Stimulated activated naive CD8-positive, alpha-beta T cell treated with anti-CD3 and anti-CD28 coated beads, Interleukin-15, amount 100 ng/mL, for 72 hours (primary cell): Measurements from ENCODE around the gene PDS5B.
A peak's percentile ranks its signal among the peaks of the same experiment; 100 is the strongest.
"Not testable (repeated sequence)": the region's sequence is repeated elsewhere in the genome, so short reads cannot be mapped to it uniquely, and the experiment has no call there.

Experiments
- ATAC-seq: fragments of 150-1000 bp; cut with Tn5 transposase; 2 replicates; pipeline ENCODE4 v1.10.0; 2021; ENCODE audit warnings: mild to moderate bottlenecking, moderate library complexity
- DNase-seq, 2 donors: peaks; one replicate each; pipeline ENCODE4 v3.0.0; 2021 to 2022
- H3K27ac Mint-ChIP-seq, 2 donors: one replicate each; pipeline ENCODE4 v1.8.0; 2022; ENCODE audit warnings: mild to moderate bottlenecking in 2 of 2, mixed read lengths in 2 of 2, moderate library complexity in 2 of 2
- H3K27me3 Mint-ChIP-seq: one replicate; pipeline ENCODE4 v1.8.0; 2022; ENCODE audit warnings: mixed read lengths
- H3K4me1 Mint-ChIP-seq: one replicate; pipeline ENCODE4 v1.8.0; 2022; ENCODE audit warnings: mild to moderate bottlenecking, mixed read lengths
- H3K4me3 Mint-ChIP-seq, 2 donors: one replicate each; pipeline ENCODE4 v1.8.0; 2022; ENCODE audit warnings: mild to moderate bottlenecking in 2 of 2, mixed read lengths in 2 of 2, moderate library complexity in 1 of 2
- H3K9me3 Mint-ChIP-seq, 2 donors: one replicate each; pipeline ENCODE4 v1.8.0; 2022; ENCODE audit warnings: mixed read lengths in 2 of 2

The PDS5B gene

DNA sequence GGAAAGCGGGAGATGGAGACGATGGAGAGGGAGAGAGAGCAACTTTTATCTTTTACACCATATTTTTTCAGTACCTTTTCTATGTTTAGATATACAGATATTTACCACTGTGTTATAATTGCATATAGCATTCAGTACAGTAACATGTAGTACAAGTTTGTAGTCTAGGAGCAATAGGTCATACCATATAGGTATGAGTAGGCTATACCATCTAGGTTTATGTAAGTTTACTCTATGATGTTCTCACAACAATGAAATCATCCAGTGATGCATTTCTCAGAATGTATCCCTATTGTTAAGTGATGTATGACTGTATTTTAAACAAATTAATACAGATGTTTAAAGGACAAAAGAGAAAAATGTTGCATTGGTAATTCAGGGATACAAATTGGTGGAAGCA is 136.1 kb downstream of the PDS5B start:
- peaks cover 11% of the 10 kb centered on the region for H3K4me1 Mint-ChIP-seq
- peak overlapping the region in 1 of 2 donors; percentile 23 for H3K27ac Mint-ChIP-seq
- no peaks in the 10 kb centered on the region for H3K27me3 Mint-ChIP-seq
- no peak for ATAC-seq
- DNase-seq, result no peak
- H3K9me3 Mint-ChIP-seq, result peaks cover 0 to 6% of the 10 kb centered on the region in 2 donors
- H3K4me3 Mint-ChIP-seq, result no peak overlapping the region

DNA sequence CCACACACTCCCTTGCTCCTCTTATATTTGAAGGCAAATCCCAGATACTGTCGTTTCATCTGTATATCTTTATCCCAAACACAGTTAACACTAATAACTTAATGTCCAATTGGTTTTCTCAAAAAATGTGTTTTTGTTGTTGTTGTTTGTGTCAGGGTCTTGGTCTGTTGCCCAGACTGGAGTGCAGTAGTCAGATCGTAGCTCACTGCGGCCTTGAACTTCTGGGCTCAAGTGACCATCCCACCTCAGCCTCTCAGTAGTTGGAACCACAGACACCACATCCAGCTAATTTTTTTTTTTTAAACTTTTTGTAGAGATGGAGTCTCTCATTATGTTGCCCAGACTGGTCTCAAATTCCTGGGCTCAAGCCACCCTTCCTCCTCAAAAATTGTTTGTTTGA is 137.7 kb downstream of the PDS5B start:
- H3K27ac Mint-ChIP-seq, result no peak overlapping the region
- DNase-seq (no peak), ATAC-seq (no peak)
- H3K27me3 Mint-ChIP-seq, result no peaks in the 10 kb centered on the region
- peaks cover 11% of the 10 kb centered on the region for H3K4me1 Mint-ChIP-seq
- no peak overlapping the region for H3K4me3 Mint-ChIP-seq
- peaks cover 0 to 6% of the 10 kb centered on the region in 2 donors for H3K9me3 Mint-ChIP-seq

DNA sequence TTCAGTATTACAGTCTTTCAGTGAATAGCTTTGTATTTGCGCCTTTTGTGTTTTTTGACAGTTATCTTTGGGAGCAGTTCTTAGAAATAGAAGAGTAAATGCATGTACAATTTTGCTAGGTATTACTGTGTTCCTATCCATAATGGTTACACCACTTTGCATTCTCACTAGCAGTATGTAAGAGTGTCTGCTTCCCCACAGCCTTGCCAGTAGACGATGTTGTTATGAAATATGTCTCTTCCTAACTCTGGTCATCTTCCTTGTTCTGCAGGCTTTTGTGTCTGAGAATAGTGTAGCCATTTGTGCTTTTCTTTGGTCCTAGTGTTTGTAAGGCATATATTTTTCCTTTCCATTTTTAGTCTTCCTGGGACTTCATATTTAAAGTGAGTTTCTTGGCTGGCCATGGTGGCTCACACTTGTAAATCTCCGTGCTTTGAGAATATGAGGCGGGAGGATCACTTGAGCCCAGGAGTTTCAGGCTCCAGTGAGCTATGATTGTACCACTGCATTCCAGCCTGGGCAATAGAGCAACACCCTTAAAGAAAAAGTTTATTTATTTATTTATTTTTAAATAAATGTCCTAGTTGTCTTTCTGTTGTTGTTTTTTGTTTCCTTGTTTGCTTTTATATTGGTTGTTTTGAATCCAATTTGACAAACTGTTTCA is 140.3 kb downstream of the PDS5B start:
- Mint-ChIP-seq H3K4me3 (no peak overlapping the region), H3K9me3 (peaks cover 12 to 18% of the 10 kb centered on the region in 2 donors), H3K4me1 (peaks cover 27% of the 10 kb centered on the region), H3K27ac (no peak overlapping the region), H3K27me3 (no peaks in the 10 kb centered on the region)
- DNase-seq, result no peak
- no peak for ATAC-seq

DNA sequence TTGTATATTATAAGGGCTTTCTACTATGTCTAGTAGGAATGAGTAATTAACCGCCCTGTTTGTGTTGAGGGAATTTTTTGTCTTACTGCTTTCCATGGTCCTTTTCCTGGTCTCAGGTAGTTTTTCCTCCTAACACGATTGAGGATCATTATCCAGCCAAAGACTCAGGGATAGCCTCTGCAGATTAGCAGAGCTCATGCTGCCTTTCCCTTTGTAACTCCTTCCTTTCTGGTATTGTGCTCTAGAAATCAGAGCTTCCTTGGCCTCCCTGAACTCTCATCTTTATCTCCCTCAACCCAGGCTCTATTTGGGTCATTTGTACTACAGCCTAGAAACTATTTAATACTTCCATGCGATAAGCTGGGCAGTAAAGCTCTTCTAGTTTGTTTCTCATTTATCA is 142.1 kb downstream of the PDS5B start:
- no peak overlapping the region for H3K4me3 Mint-ChIP-seq
- no peak for DNase-seq
- no peak overlapping the region for H3K27ac Mint-ChIP-seq
- H3K4me1 Mint-ChIP-seq, result peaks cover 31% of the 10 kb centered on the region
- H3K27me3 Mint-ChIP-seq, result no peaks in the 10 kb centered on the region
- H3K9me3 Mint-ChIP-seq, result peaks cover 12 to 14% of the 10 kb centered on the region in 2 donors
- no peak for ATAC-seq

DNA sequence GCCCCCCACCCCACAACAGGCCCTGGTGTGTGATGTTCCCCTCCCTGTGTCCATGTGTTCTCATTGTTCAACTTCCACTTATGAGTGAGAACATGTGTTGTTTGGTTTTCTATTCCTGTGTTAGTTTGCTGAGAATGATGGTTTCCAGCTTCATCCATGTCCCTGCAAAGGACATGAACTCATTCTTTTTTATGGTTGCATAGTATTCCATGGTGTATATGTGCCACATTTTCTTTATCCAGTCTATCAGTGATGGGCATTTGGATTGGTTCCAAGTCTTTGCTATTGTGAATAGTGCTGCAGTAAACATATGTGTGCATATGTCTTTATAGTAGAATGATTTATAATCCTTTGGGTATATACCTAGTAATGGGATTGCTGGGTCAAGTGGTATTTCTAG is 142.8 kb downstream of the PDS5B start:
- peaks cover 36% of the 10 kb centered on the region for H3K4me1 Mint-ChIP-seq
- peaks cover 12 to 14% of the 10 kb centered on the region in 2 donors for H3K9me3 Mint-ChIP-seq
- H3K27ac Mint-ChIP-seq, ATAC-seq, DNase-seq, H3K27me3 Mint-ChIP-seq, H3K4me3 Mint-ChIP-seq: not testable (repeated sequence)

DNA sequence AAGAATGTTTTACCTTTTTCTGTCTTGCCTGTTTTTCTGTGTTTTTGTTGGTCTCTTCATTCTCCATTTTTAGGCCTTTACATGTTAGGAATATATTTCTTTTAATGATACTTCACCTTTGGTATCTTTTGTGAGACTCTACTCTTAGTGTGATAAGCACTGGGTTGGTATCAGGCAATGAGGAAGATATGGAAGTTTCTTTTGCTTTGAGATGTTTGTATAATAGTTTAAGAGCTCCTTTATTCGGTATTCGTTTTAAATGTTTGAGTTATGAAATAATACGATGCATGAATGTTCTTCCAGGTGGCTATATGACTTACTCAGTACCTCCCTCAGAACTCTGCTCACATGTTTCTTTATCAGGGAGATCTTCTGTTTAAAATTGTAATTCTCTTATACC is 144.8 kb downstream of the PDS5B start:
- no peaks in the 10 kb centered on the region for H3K27me3 Mint-ChIP-seq

DNA sequence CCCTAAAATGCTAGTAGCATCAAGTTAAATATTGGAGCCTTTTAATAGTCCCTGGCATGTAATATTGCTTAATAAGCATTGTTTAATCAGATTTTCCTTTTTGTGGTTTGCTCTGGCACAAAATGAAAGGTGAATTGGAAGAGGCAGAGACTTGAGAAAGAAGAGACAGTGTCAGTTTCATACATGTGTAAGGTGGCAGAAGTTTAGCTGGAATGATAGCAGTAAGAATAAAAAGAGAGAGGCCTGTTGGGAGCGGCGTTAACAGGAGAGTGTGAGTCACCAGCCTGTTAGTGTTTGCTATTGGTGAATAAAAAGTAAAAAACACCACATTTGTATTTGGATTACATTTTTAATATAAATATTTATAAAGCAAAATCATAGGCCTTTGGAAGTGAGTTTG is 145.3 kb downstream of the PDS5B start:
- H3K4me3 Mint-ChIP-seq, result peak overlapping the region in 1 of 2 donors; percentile 4
- ATAC-seq, result peak; percentile 54

More for the DNA sequence above, 144.8 kb downstream of the PDS5B start:
- peaks cover 12 to 14% of the 10 kb centered on the region in 2 donors for H3K9me3 Mint-ChIP-seq
- H3K4me3 Mint-ChIP-seq, result no peak overlapping the region
- DNase-seq, result no peak
- H3K27ac Mint-ChIP-seq, result no peak overlapping the region
- no peak for ATAC-seq
- H3K4me1 Mint-ChIP-seq, result peaks cover 52% of the 10 kb centered on the region

DNA sequence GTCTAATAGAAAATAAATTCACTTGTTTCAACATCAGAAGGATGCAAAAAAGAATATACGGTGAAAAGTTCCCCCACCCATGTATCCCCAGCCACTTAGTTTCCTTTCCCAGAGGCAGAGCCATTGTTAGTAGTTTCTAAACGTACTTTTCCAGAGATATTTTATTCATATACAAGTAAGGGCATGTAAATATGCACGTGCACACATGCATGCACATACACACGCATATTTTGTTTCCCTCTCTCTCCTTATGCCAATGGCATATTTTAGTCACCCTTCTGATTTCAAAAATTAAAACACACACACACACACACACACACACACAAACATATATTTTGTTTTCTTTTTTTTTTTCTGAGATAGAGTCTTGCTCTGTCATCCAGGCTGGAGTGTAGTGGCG is 147.4 kb downstream of the PDS5B start:
- Mint-ChIP-seq H3K27ac (no peak overlapping the region), H3K4me1 (peaks cover 75% of the 10 kb centered on the region)

More for the DNA sequence above, 145.3 kb downstream of the PDS5B start:
- Mint-ChIP-seq H3K27ac (peak overlapping the region in 1 of 2 donors; percentile 2), H3K27me3 (no peaks in the 10 kb centered on the region), H3K9me3 (peaks cover 12 to 14% of the 10 kb centered on the region in 2 donors), H3K4me1 (peaks cover 57% of the 10 kb centered on the region)
- DNase-seq, result no peak

DNA sequence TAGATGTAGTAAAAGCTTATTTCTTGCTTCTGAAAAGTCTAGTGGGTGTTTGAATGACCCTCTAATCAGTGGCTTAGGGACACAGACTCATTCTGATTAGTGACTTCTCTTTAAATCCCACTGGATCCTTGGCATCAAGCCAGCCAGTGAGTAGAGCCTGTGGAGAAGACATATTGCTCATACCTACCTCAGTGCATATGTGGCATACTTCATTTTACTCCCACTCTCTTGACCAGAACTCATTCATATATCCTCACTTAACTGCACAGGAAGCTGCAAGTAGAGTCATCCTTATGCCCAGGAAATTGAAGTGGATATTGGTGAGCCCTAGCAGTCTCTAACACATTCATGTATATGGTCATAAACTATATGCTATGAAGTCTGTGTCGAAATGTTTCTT is 148.3 kb downstream of the PDS5B start:
- H3K27ac Mint-ChIP-seq, result no peak overlapping the region
- no peak for DNase-seq

More for the DNA sequence above, 147.4 kb downstream of the PDS5B start:
- DNase-seq, result no peak
- Mint-ChIP-seq H3K9me3 (peaks cover 12 to 14% of the 10 kb centered on the region in 2 donors), H3K27me3 (no peaks in the 10 kb centered on the region), H3K4me3 (no peak overlapping the region)
- no peak for ATAC-seq

DNA sequence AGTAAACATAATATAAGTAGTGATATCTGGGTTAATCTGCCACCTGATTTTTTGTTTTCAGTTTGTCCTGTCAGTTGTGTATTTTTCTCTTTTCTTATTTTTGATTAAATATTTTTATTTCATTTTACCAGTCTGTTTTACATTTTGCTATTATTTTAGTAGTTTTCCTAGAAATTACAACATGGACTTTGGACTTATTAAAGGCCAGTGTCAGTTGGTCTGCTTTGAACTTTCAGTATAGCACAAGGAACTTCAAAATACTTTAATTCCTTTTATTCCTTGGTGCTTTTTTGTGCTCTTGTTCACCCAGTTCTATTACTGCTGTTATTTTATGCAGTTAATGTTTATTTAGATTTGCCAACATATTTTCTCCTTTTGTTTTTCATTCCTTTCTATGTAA is 149.6 kb downstream of the PDS5B start:
- ATAC-seq (no peak), DNase-seq (no peak)
- Mint-ChIP-seq H3K27me3 (no peaks in the 10 kb centered on the region), H3K4me1 (peaks cover 68% of the 10 kb centered on the region), H3K27ac (no peak overlapping the region), H3K4me3 (peak overlapping the region in 1 of 2 donors; percentile 78), H3K9me3 (peaks cover 0 to 3% of the 10 kb centered on the region in 2 donors)

More for the DNA sequence above, 148.3 kb downstream of the PDS5B start:
- Mint-ChIP-seq H3K4me1 (peaks cover 77% of the 10 kb centered on the region), H3K27me3 (no peaks in the 10 kb centered on the region), H3K4me3 (no peak overlapping the region), H3K9me3 (peaks cover 12 to 13% of the 10 kb centered on the region in 2 donors)
- ATAC-seq, result peak; percentile 73

DNA sequence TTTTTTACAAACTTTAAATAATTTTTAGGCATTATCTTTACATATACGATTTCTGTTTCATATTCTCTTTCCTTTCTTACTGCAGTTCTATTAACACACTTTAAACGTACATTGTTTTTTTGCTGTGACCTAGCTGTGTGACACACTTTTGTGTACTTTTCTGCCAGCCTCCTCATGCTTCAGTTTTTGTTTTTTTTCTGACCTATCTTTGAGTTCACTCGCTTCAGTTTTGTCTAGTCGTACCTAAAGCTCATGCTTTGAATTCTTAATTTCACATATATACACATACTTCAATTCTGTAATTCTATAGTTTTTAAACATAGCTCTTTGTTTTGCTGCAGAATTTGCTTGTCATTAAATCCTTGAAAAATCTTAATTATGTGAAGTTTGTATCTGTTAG is 150.4 kb downstream of the PDS5B start:
- no peaks in the 10 kb centered on the region for H3K9me3 Mint-ChIP-seq
- DNase-seq, result no peak
- H3K27me3 Mint-ChIP-seq, result no peaks in the 10 kb centered on the region
- peak overlapping the region; percentile 72 to 78 for H3K4me3 Mint-ChIP-seq
- peak overlapping the region; percentile 78 to 92 for H3K27ac Mint-ChIP-seq
- H3K4me1 Mint-ChIP-seq, result peaks cover 60% of the 10 kb centered on the region
- ATAC-seq, result no peak

DNA sequence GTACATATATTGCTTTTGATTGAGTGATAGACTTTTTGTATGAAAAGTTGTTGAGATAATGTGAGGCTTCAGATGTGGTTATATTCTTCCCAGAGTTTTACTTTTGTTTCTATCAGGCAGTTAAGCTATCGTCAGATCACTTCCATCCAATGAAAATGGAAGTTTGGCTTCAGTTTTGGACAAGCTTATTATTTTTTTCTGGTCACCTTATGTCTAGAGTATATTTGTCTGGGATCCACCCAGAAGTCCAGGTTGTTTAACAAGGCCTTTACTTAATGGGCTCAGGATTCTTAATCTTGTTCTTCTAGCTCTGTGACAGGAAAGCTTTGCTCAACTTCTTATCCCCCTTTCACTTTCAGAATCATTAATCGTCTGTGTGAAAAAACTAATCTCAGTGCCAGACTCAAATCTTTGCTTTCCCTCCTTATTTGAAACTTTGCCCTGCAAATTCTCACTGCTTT is 150.9 kb downstream of the PDS5B start:
- Mint-ChIP-seq H3K27ac (peak overlapping the region; percentile 78 to 92), H3K9me3 (no peaks in the 10 kb centered on the region), H3K27me3 (no peaks in the 10 kb centered on the region), H3K4me1 (peaks cover 55% of the 10 kb centered on the region), H3K4me3 (peak overlapping the region; percentile 72 to 78)
- ATAC-seq (peak; percentile 70), DNase-seq (peak in 1 of 2 donors; percentile 7)

DNA sequence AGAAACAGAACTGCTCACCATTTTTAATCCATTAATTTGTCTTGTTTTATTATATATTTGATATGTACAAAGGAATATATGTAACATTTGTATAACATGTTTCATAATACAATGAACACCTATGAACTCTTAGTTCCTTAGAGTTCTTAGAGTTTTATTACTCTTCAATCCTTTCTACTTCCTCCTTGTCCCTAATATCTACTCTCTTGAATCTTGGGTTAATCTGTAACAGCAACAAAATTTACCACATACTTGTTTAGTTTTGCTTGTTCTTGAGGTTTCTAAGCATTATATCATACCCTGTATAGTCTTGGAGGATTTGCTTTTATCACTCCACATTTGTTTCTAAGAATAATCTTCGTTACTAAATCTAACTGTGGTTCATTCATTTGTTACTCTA is 151.4 kb downstream of the PDS5B start:
- H3K4me1 Mint-ChIP-seq, result peaks cover 54% of the 10 kb centered on the region
- H3K27ac Mint-ChIP-seq, result peak overlapping the region; percentile 78 to 92
- H3K4me3 Mint-ChIP-seq, result peak overlapping the region; percentile 72 to 78
- no peaks in the 10 kb centered on the region for H3K27me3 Mint-ChIP-seq
- ATAC-seq (no peak), DNase-seq (no peak)
- no peaks in the 10 kb centered on the region for H3K9me3 Mint-ChIP-seq

DNA sequence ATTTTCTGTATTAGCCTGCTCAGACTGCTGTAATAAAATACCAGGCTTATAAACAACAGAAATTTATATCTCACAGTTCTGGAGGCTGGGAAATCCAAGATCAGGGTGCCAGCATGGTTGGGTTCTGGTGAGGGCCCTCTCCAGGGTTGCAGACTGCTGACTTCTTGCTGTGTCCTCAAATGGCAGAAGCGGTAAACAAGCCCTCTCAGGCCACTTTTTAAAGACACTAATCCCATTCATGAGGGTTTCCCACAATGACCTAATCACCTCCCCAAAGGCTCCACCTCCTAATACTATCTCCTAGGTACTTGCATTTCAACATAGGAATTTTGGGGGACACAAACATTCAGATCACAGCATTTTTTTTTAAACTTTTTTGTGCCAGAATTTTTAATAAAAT is 159.3 kb downstream of the PDS5B start:
- no peak for DNase-seq
- H3K27me3 Mint-ChIP-seq, result no peaks in the 10 kb centered on the region
- H3K9me3 Mint-ChIP-seq, result no peaks in the 10 kb centered on the region
- no peaks in the 10 kb centered on the region for H3K4me1 Mint-ChIP-seq
- no peak overlapping the region for H3K4me3 Mint-ChIP-seq
- H3K27ac Mint-ChIP-seq, result peak overlapping the region in 1 of 2 donors; percentile 69
- ATAC-seq, result no peak

DNA sequence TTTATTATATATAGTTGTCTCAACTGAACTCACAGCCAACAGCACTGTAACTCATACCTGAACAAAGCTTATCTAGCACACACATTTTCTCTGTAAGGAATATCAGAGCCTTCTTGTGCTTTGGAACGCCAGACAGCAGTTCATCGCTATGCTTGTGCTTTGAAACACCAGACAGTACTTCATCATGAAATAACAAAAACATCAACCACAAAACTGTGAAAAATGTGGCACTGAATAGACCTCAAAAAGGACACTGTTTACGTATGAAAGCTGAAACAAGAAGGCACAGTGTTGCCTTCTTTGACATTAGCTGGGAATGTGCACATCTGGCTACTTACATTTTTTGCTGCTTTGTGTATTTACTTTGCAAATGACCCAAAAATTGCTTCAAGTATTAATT is 160.2 kb downstream of the PDS5B start:
- Mint-ChIP-seq H3K27me3 (no peaks in the 10 kb centered on the region), H3K4me3 (no peak overlapping the region), H3K27ac (no peak overlapping the region), H3K9me3 (no peaks in the 10 kb centered on the region), H3K4me1 (no peaks in the 10 kb centered on the region)
- no peak for ATAC-seq
- DNase-seq, result no peak

DNA sequence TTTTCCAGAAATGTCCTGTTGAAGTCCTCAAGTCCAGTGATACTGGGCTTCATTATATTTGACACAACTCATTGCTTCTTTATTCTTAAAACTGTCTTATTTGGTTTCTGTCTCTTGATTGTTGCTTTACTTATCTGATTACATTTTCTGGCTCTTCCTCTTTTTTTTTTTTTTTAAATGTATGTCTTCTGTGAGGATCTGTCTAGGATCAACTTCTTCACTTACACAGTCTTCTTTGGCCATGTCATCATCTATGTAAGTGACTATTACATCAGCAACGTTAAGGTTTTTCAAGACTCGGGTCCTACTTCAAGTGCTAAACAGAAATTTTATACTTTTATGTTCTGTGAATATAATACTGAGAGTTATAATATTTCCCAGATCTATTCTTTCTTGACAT is 162.1 kb downstream of the PDS5B start:
- no peak overlapping the region for H3K27ac Mint-ChIP-seq
- no peak overlapping the region for H3K4me3 Mint-ChIP-seq
- no peaks in the 10 kb centered on the region for H3K27me3 Mint-ChIP-seq
- ATAC-seq (no peak), DNase-seq (no peak)
- no peaks in the 10 kb centered on the region for H3K4me1 Mint-ChIP-seq
- no peaks in the 10 kb centered on the region for H3K9me3 Mint-ChIP-seq

DNA sequence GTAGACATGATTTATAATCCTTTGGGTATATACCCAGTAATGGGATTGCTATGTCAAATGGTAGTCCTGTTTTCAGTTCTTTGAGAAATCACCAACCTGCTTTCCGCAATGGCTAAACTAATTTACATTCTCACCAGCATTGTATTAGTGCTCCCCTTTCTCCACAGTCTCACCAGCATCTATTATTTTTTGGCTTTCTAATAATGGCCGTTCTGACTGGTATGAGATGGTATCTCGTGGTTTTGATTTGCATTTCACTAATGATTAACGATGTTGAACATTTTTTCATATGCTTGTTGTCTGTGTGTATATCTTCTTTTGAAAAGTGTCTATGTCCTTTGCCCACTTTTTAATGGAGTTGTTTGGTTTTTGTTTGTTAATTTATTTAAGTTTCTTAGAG is 165.1 kb downstream of the PDS5B start:
- no peak for ATAC-seq
- Mint-ChIP-seq H3K9me3 (peaks cover 0 to 3% of the 10 kb centered on the region in 2 donors), H3K4me1 (no peaks in the 10 kb centered on the region), H3K4me3 (no peak overlapping the region), H3K27me3 (no peaks in the 10 kb centered on the region), H3K27ac (no peak overlapping the region)
- DNase-seq, result no peak
